Adrenal gland (tissue), 5 donors: Measurements from ENCODE around the gene NPAS1.

Experiments used
- CTCF ChIP-seq, 6 experiments: fragments of 450-650 bp in 4 of 6; fragments of 200-600 bp in 2 of 6; sonication (generic) in 1 of 6; IDR thresholded peaks; 1 replicate in 5 of 6; 2 replicates in 1 of 6; pipeline versions ENCODE4 v1.5.1 to v1.8.0; 2016 to 2021; ENCODE audit warnings: antibody characterized with exemption in 6 of 6, mild to moderate bottlenecking in 2 of 6, moderate library complexity in 1 of 6
- POLR2A ChIP-seq, 2 donors: fragments of 450-650 bp; IDR thresholded peaks; one replicate each; pipeline ENCODE4 v1.6.1; 2017; ENCODE audit warnings: antibody characterized with exemption in 2 of 2, mild to moderate bottlenecking in 2 of 2, moderate library complexity in 1 of 2
- donor health status: DM: no; HTN: no; CAD: no.

- TF ChIP-seq CTCF (IDR thresholded peaks at IDR 0.05): no peak
- no peak for TF ChIP-seq POLR2A (IDR thresholded peaks at IDR 0.05)
Measured at GRCh38 chr19:47075179-47075810, 55.7 kb downstream of the NPAS1 start.
